GM12875 (cell line): Measurements from ENCODE around the gene ATP13A4.

Experiments
- H3K4me3 ChIP-seq: one replicate; pipeline ENCODE4 v1.5.1; 2011; ENCODE audit warnings: low read depth, low read length, control low read depth
- CTCF ChIP-seq: IDR thresholded peaks from 2 replicates; pipeline ENCODE4 v1.5.1; 2011; ENCODE audit warnings: low read depth, mild to moderate bottlenecking, control low read depth, inconsistent platforms, low read length, moderate library complexity, borderline replicate concordance; ENCODE audit not compliant: insufficient read depth

ATP13A4 gene

DNA sequence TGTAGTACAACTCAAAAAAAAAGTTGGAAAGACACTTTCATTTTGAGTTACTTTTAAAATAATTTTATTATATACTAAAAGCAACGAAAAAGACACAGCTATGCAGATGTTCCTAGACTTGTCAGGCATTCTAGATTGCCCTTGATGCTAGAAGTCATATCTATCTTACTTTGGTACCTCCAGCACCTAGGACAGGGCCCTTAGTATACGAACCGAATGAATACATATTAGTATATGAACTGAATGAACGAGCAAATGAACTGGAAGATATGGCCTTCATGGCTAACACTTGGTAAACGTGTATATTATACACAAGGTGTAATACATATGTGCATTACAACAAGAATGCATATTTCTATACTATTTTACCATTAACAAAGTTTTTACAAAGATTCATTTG is 200.3 kb downstream of the ATP13A4 start:
- H3K4me3 ChIP-seq: no peak overlapping the region
- TF ChIP-seq CTCF: no peak
